ENCODE measurements around the gene SRSF6.

- TF ChIP-seq CTCF (IDR thresholded peaks at IDR 0.05; ENCODE audit: poor library complexity) (no peak), EZH2 (IDR thresholded peaks at IDR 0.05; ENCODE audit: borderline replicate concordance) (no peak)
Measured at GRCh38 chr20:43465625-43465943, 7.9 kb downstream of the SRSF6 start.
